Stimulated activated CD4-positive, alpha-beta T cell treated with anti-CD3 and anti-CD28 coated beads, TNF-alpha, amount 100 ng/mL, for 4 hours (primary cell): ENCODE measurements around the gene NATD1.

Experiments used
- DNase-seq, 3 experiments: peaks; one replicate each; pipeline ENCODE4 v3.0.0-alpha.2; 2020; ENCODE audit warnings: low read depth in 3 of 3

The NATD1 gene

DNA sequence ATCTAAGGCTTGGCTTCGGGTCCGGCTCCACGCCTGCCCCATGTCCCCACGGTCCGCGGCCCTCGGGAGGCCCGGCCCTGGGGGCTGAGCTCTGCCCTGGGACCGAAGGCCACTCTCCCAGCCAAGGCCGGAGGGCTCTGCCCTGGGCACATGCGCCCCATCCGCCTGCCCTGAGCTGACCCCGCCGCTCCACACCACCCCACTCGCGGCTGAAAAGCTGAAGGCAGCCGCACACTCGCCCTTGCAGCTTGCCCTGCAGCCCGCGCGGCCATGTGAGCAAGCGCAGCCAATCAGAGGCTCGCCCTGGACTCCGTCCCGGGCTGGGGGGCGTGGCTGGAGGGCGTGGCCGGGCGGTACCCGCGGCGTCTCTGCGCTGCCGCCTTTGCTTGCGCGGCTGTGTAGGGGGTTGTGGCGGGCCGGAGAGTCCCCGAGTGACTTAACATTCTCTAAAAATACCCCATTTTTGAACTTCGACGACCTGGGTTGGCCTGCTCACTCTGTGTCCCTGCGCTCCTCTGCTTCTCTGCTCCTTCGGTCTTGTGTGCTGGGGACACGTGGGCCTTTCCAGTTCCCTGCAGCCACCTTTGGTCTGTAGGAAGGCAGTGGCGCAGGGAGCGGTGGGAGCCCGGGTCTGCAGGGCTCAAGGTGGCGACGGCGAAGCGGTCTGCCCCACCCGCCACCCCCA is 22.5 kb upstream of the NATD1 start:
- peak; percentile 93 to 97 (median 93) for DNase-seq

DNA sequence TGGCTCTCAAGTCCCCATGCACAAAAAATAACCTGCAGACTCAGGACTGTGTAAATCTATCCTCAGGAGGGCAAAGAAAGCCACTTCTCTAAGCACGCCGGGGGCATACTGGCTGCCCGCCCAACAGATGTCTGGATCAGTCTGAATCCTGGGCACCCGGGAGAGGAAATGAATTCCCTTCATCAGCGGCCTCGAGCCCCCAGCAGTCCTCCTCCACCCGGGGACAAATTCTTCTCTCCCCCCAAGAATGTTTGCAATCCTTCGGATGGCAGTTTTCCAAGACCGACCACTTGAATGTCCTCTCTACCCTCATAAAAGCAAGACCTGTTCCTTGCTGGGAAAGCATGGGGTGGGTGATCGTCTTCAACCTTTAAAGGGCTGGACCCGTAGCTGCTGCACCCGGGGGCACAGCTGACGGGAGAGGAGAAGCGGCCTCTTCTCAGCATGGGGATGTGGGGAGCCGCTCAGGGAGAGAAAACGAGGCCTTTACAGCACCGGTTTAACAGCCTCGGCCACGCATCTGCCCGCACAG is 21.9 kb upstream of the NATD1 start:
- no peak for DNase-seq

DNA sequence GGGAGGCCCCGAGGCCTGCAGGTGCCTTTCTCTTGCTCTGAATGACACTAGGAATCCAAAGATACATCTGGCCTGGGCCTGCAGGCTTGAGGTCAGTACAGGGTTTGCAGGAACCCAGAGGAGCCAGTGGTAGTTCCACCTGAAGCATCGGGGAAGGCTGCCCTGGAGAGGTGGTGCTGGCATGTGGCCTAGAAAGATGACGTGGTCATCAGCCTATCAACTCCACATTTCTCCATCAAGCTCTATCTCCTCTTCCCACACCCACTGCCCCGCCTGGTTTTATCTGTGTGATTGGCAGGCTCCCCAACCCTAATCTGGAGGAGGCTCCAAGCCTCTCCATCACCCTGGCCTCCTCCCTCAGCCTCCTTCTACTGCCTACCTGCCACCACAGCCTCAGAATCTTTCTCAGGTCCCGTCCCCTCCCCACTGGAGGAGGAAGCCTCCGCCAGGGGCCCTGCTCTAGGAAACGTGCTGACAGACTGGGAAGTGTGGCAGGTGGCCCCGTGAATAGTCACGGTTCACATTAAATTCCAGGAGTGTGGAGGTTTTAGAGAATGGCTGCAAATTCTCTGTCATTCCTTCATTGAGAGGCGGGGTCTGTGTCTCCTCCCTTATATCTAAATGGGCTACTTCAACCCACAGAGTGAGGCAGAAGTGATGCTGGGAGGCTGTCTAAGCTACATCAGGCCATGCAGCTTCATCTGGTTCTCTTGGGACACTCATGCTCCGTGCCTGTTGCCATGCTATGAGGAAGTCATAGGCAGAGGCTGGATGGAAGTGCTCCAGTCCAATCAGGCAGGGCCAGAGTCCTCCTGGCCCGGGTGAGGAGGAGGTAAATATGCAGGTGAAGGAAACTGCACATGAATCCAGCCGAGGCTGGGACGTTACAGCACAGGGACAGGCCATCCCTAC is 19.9 kb upstream of the NATD1 start:
- DNase-seq = no peak

- DNase-seq = no peak
Observed at GRCh38 chr17:21272250-21272649, 19.0 kb upstream of the NATD1 start.

GRCh38 chr17:21271454-21272183 is 18.4 kb upstream of the NATD1 start:
- no peak for DNase-seq

DNA sequence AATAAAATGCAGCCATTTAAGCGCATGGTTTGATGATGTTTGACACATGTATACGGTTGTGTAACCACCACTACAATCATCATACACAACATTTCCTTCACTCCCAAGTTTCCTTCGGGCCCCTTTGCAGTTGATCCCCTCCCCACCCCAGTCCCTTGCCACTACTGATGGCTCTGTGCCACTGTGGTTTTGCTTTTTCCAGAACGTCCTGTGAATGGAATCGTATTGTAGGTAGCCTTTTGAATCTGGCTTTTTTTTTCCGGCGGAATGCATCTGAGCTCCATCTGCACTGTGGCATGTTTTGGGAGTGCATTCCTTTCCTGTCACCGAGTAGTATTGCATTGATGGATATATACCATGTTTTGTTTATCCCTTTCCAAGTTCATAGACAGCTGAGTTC is 16.2 kb upstream of the NATD1 start:
- DNase-seq = no peak

DNA sequence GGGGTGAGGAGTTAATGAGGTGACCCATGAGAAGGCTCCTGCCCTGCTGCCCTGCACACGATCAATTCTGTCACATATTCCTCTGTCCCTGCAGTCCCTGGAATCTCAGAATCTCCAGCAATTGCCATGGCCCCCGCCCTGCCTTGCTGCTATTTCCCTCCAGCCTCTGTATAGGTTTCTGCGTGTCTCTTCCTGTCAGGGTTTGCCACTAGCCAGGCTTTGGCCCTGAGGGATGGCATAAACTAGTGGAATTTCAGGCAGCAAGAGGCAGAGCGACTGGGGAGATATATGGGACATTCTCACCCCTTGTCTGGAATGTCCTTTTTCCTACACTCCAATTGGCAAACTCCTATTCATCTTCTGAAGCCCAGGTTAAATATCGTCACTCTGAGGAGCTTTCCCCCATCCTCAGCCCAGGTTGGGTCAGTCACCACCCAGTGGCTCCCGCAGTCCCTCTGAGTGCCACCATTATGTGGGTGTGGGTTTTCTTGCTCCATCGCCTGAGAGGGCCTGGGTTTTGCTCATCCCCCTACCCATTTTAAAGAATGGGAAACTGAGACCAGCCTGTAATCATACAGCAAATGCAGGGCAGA is 15.5 kb upstream of the NATD1 start:
- DNase-seq = no peak

DNA sequence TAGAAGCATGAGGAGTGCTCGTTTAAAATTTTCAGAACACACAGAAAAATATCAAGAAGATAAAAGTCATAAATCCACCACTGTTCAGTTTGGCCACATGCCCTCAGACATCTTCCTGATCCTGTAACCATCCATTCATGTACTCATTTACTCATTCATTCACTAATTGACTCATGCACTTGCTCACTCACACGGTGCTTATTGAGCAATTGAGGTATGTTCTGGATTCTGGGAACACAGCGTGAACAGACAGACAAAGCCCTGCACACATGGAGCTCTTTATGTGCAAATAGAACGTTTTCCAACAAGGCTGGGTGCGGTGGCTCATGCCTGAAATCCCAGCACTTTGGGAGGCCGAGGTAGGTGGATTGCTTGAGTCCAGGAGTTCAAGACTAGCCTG is 10.2 kb upstream of the NATD1 start:
- no peak for DNase-seq

- DNase-seq = no peak
Observed at GRCh38 chr17:21262259-21262993, 9.2 kb upstream of the NATD1 start.

DNA sequence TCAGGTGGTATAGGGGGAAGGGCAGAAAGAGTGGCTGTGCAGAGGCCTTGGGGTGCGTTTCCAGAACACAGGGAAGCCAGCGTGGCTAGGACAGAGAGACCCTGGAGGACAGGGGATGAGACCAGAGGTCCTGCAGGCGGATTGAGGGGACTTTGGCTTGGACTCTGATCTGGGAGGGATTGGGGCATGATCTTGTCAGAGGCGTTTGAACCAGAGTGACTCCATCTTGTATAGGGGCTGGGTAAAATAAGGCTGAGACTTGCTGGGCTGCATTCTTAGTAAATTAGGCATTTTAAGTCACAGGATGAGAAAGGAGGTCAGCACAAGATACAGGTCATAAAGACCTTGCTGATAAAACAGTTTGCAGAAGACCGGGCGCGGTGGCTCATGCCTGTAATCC is 5.4 kb upstream of the NATD1 start:
- DNase-seq = no peak

GRCh38 chr17:21253646-21254441 is 634 bp upstream of the NATD1 start:
- DNase-seq = no peak

DNA sequence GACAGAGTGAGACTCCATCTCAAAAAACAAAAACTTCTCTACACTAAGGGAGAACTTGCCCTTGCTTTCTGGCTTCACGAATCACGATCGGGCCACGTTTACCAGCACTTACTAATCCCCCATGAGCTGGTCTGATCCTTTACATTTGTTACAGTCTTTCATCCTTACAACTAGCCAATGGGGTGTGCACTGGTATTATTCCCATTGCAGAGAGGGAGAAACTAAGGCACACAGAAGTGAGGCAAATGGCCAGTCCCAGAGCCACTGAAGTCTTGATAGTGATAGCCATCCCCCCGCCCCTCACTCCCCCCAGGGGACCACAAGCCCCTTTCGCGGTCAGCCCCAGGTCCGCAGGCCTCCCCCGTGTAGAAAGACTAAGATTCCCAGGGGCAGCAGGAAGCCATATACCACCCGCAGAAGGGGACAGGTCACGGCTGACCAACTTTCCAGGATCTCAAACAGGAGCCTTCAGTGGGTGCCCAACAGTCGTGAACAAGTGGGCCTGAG is 868 bp downstream of the NATD1 start:
- no peak for DNase-seq

GRCh38 chr17:21251337-21252010 is 1.7 kb downstream of the NATD1 start:
- no peak for DNase-seq

DNA sequence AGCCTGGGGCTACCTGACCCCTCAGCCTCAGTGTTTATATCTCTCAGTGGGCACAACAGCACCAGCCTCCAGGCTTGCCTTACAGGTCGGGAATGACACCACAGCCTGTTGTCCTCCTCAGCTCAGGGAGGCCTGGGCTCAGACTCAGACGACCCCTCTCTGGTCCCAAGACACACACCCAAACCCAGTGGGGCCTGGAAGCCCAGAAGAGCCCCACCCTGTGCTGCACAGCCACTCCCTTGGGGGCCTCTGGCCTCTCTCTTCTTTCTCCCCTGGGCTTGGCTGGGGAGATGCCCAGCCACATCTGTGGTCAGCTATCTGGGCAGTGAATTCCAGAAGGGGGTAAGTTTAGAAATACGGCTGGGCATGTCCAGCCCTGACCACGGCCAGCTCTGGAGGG is 2.4 kb downstream of the NATD1 start:
- DNase-seq = no peak

DNA sequence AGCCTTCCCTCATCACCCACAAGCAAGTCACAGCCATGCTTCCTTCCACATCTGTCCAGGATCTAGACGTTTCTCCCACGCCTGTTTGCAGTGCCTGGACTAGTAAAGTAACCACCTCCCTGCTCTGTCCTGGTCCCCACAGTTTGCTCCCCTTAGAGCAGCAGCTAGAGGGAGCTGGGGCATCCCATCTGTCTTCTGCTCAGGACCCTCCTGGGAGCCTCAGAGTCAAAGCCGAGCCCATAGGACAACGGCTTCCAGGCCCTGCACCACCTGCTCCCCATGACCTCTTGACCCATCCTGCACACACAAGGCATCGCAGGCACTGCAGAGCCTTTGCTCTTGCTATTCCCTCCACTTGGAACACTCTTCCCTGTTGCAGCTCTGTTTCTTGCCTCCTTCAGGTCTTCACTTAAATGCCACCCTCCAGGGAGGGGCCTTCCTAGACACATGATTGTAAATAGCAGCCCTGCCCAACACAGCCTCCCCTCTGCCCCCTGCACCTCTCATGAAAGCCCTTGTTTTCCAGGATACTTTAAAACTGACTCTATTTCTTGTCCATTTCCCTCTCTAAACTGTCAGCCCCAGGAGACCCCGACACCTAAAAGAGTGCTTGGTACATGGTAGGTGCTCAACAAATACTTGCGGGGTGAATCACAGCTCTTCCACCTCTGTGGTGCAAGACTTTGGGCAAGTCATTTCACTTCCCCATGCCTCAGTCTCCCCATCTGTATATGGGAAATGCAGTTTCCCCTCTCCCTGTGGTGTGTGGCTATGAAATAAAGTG is 3.1 kb downstream of the NATD1 start:
- no peak for DNase-seq

DNA sequence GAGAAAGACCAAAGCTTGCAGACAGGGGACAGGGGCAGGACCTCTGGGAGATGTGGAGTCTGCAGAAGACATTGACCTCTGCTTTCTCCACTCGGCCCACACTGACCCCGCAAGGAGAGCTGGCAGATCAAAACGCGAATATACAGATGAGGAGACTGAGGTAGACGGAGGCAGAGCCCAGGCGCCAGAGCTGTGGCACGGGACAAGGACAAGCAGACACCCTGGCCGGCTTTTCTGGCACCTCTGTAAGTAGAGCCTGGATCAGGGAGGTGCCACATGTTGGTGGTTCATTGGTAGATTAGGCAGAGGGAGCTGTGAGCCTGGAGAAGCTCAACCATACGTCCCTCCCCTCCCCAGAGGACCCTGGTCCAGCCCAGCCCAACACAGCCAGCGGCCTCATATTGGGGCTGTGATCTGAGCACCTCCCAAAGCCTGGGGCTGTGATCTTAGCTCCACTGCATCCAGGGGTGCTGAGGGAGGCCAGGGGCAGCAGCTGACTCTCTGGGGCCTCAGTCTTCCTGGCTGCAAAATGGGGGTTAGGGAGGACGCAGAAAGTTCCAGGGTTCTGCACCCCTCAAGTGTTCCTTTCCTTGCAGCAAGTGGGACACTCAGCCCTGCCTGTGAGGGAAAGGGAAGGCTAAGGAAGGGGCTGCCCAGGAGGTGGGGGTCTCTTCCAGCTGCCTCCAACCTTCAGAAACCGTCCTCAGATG is 4.0 kb downstream of the NATD1 start:
- DNase-seq = no peak

- no peak for DNase-seq
Observed at GRCh38 chr17:21248500-21248899, 4.7 kb downstream of the NATD1 start.
